GM12892 (cell line): Measurements from ENCODE around the gene MPHOSPH9.
A peak's percentile ranks its signal among the peaks of the same experiment; 100 is the strongest.

ENCODE experiments used
- DNase-seq: peaks from one replicate; pipeline ENCODE4 v3.0.0; 2011; ENCODE audit not compliant: insufficient read length
- FAIRE-seq: peaks from 2 replicates; lab custom pipeline; 2011; peaks lifted over from hg19 to GRCh38; lab: Jason Lieb, UNC
- POLR2A ChIP-seq: IDR thresholded peaks from 2 replicates; pipeline ENCODE4 v1.6.1; 2011; ENCODE audit warnings: low read depth, low read length, control low read depth
- POLR2AphosphoS5 ChIP-seq: IDR thresholded peaks from 2 replicates; pipeline ENCODE4 v1.6.1; 2011; ENCODE audit warnings: low read depth, low read length, control low read depth
- TAF1 ChIP-seq: IDR thresholded peaks from 2 replicates; pipeline ENCODE4 v1.6.1; 2011; ENCODE audit warnings: low read depth, mild to moderate bottlenecking, control low read depth, low read length, borderline replicate concordance

Gene MPHOSPH9

DNA sequence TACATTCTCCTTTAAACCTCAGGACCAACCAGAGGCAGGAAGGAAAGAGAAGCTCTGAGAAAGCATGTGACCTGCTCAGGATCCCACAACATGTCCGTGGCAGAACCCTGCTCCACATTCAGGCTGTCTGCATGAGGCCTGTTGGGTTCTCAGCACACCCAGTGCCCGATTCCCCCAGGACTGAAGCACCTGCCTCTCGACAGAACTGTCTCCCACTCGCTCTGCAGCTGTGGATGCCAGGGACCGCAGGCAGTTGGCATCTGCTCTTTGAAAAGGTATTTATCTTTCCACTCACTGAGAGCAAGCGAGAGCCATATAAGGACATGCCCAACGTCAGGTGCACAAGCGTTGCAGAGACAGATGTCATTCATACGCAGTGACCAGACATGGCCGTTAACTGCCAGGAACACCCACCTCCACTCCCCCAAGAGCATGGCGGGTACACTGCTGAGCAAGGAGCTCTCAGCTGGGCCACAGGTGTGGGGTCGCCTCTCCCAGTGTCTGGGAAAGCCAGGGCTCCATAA, 101.0 kb downstream of the MPHOSPH9 start:
- FAIRE-seq = no peak
- no peak for DNase-seq
- TF ChIP-seq TAF1 = no peak
- TF ChIP-seq POLR2A = no peak
- no peak for TF ChIP-seq POLR2AphosphoS5

DNA sequence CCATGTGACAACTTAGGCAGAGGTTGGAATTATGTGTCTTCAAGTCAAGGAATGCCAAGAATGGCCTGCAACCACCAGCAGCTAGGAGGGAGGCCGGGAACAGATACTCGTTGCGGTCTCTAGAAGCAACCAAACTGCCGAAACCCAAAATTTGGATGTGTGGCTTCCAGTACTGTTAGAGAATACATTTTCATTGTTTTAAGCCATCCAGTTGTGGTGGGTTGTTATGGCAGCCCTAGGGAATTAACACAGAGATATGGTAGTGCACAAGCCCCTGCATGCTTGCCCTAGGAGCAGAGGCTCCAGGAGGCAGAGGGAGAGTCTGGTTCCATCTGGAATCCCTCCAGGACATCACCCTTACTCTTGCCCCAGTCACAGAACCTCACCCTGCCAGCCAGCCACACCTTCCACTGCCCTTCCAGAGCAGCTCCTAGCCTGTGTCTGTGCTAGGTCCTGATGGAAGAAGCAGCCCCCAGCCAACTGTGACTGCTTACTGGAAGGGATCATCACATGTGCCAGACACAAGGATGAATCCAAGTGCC, 101.6 kb downstream of the MPHOSPH9 start:
- DNase-seq (no peak), FAIRE-seq (no peak)
- TF ChIP-seq POLR2A (no peak), POLR2AphosphoS5 (no peak), TAF1 (no peak)

DNA sequence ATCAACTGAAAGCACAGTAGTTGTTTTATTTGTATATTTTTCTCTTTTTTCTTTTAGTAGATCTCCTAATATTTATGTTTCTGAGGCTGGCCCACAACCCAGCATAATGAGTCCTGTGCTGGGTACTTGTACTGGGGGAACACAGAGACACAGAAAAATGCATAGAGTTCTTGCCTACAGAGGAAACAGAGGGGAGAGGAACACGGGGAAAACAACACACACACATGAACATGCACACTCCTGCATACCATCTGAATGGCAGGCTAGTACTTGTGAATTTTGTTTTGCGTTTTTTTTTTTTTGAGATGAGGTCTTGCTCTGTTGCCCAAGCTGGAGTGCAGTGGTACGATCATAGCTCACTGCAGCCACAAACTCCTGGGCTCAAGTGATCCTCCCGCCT, 103.3 kb downstream of the MPHOSPH9 start:
- no peak for DNase-seq
- no peak for TF ChIP-seq POLR2AphosphoS5
- FAIRE-seq = no peak

DNA sequence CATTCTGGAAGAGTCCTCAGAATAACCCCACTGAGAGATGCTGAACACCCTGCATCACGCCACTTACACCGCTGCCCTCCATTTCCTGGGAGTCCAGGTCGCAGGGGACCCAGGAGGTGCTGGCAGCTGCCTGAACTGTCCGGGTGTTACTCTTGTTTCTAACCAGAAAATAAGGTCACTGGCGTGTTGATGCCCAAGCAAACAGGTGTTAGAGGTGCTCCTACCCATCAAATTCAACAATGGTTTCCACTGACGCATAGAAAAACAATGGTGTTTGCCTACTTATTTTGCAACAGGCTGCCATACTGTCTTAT, 105.8 kb downstream of the MPHOSPH9 start:
- FAIRE-seq (no peak), DNase-seq (no peak)
- TF ChIP-seq TAF1 = no peak
- no peak for TF ChIP-seq POLR2AphosphoS5
- TF ChIP-seq POLR2A = no peak

DNA sequence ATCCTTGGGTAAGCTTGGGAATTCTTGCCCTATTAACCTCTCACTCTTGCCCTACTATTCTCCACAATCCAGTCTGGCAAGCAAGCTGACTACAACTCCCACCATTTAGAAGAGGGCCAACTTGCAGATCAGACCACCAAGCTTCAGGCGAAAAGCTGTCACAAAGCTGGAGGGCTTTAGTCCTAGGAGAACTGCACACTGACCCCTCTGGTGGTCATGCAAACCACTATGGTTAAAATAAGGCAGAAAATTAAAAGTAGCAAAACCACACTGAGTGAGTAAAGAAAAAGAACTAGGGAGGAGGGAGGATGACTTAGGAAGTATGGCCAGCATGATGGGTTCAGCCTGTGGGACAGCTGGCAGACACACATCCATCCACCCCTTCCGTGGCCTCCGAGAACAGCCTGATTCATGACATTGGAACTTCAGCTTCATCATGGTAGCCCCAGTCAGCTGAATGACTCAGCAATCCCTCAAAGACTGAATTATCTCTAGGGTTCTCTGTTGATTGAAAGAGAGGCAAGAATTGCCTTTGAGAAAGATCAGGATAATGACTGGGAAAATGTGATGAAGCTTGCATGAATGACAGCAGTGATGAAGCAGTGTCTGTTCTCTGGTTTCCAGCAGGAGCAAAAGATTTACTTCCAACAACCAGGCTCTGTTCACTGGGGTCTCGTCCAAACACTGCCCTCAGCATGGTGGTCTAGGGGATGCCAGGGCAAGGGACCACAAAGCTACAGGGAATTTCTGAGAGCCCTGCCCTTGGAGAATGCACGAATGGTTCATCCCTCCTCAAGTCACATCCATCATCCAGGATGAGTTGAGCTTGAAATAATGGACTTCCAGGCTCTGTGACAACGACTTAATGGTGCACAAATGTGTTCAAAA, 106.4 kb downstream of the MPHOSPH9 start:
- no peak for FAIRE-seq
- DNase-seq = no peak
- no peak for TF ChIP-seq TAF1
- no peak for TF ChIP-seq POLR2AphosphoS5
- no peak for TF ChIP-seq POLR2A

DNA sequence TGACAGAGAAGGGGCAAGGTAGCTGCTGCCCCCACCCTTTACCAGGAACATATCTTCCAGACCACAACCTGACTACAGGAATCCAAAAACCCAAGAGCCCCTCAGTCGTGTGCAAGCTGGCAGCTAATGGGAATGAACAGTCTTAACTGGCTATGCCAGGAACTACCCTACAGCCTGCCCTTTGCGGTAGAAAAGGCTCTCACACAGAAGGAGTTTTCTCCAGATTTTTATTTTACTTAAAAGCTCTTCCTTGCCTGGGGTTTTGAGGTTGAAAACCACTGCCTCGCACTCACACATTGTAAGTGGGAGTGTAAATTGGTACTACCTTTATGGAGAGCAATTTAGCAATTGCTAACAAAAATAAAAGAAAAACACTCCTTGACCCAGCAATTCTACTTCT, 110.3 kb downstream of the MPHOSPH9 start:
- TF ChIP-seq POLR2A (no peak), POLR2AphosphoS5 (no peak), TAF1 (no peak)
- no peak for DNase-seq
- no peak for FAIRE-seq

DNA sequence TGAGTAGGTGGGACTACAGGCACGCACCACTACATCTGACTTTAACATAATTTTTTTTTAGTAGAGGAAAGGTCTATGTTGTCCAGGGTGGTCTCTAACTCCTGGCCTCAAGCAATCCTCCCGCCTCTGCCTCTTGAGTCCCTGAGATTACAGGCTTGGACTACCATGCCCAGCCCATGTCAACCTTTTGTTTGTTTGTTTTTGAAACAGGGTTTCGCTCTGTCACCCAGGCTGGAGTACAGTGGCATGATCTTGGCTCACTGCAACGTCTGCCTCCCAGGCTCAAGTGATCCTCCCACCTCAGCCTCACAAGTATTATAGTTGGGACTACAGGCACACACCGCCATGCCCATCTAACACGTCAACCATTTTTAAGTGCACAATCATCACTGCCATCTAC, 111.3 kb downstream of the MPHOSPH9 start:
- TF ChIP-seq POLR2A (no peak), TAF1 (no peak), POLR2AphosphoS5 (no peak)
- no peak for FAIRE-seq
- no peak for DNase-seq

DNA sequence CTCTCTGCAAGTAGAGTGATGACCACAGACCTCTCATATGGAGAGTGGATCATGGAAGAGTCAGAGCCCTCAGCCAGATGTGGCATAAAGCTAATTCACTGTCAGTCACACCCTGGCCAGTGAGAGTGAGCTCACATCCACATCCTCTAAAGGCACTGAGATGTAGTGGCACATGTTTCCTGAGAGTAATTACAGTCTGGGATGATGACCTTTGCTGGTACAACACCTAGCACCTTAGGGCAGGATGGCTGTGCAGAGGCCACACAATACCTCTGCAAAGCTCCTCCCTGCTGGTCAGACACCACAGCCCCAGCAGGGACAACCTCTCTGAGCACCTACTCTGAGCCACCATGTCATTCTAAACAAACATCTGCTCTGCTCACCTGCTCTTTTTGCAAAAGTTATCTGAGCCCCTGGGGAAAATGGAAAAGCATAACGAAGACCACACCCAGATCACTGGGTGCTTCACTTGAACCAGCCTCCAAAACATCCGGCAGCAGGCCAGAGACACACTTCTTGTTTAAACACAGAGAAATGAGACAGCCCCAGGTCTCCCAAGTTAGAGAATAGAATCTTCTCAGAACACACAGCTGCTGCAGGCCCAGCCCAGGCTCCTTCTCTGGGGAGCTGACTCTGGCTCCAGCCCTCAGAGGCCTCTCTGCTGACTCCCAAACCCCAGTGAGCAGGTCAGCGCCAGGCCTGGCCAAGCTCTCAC, 112.3 kb downstream of the MPHOSPH9 start:
- no peak for DNase-seq
- FAIRE-seq = no peak
- TF ChIP-seq POLR2AphosphoS5 (no peak), POLR2A (no peak), TAF1 (no peak)

DNA sequence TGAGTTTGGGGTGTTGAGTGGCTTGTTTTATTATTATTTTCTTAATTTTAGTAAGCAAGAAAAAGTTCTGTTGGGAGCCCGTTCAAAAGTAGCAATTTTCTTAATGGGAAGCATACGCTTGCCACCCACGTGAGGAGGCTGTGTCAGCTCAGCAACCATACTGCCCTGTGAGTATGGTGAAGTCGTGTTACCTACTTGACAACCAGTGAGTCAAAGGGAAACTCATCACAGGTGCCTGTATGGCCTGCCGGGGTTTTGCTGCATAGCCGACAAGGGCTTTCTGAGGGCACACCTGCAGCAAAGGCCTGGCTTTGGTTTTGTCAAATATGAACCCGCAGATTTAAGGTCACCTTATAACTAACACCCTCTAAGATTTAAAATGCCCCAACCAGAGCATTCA, 113.1 kb downstream of the MPHOSPH9 start:
- DNase-seq = peak; percentile 70
- FAIRE-seq = peak; percentile 90
- no peak for TF ChIP-seq TAF1
- no peak for TF ChIP-seq POLR2A
- TF ChIP-seq POLR2AphosphoS5 = no peak

DNA sequence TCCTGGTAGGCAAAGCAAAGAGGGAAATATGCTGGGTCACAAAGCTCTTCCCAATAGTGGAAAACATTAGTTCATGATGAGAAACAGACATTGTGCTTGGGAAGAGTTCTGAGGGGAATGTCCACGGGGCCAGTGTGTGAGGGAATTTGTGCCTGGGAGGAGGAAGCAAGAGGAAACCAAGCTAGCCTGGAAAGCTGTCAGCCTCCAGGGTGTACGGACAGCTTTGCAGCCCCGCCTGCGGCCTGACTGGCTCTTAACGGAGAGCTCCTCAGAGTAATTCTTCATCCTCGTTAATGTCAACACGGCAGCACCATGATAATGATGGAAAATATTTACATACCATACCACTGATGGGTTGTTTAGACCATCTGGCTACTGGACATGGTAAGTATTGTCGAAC, 114.4 kb downstream of the MPHOSPH9 start:
- no peak for TF ChIP-seq TAF1
- no peak for TF ChIP-seq POLR2AphosphoS5
- FAIRE-seq (no peak), DNase-seq (no peak)

DNA sequence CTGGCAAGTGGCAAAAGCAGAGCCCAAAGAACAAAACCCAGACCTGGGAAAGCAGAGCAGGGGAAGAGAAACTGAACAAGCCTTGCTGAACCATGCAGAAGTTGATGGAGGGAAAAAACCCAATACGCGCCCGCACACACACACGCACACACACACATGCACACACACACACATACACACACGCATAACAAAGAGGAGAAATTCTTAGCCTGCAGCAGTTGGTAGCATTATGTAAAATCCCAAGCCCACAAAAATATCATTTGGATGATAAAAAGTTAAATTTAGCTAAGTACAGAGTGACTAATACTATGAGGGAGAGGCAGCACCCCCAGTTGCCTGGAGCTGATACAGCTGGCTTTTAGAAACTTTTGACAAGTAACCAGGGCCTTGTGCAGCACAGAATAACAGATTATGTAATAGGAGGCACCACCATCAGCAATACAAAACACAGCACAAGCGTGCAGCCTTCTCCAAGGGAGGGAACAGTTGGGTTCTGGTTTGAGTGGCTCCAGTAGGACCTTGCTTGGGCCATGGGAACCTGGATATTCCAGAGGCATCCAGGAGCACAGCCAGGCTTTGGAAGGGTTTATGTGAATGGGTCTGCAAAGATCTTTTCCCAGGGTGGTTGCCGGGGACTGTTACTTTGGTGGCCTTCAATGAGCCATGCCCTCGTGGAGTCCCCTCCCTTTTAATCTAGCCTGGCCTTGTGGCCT, 117.4 kb downstream of the MPHOSPH9 start:
- FAIRE-seq = peak; percentile 73
- TF ChIP-seq TAF1 (no peak), POLR2A (no peak)
- DNase-seq = no peak
